SK-N-SH treated with all-trans-retinoic acid at 6 μM for 48 hours (cell line): ENCODE results near the gene AHSP.

ENCODE experiments used
- ATAC-seq: fragments of 200-7000 bp; cut with Tn5 transposase; 3 replicates; pipeline ENCODE4 v1.9.1; 2020; ENCODE audit warnings: mild to moderate bottlenecking, moderate library complexity
- BACH2 ChIP-seq: fragments of 250-450 bp; sonication (Bioruptor Pico); IDR thresholded peaks from 2 replicates; pipeline ENCODE4 v1.9.0; 2021; ENCODE audit warnings: mild to moderate bottlenecking, borderline replicate concordance
- CSDC2 ChIP-seq: fragments of 250-450 bp; sonication (Bioruptor Pico); IDR thresholded peaks from 2 replicates; pipeline ENCODE4 v1.5.0; 2020; ENCODE audit warnings: mild to moderate bottlenecking, moderate library complexity
- ESRRG ChIP-seq: fragments of 250-450 bp; sonication (Bioruptor Pico); IDR thresholded peaks from 2 replicates; pipeline ENCODE4 v1.6.1; 2021; ENCODE audit warnings: mild to moderate bottlenecking
- GLIS3 ChIP-seq: fragments of 250-450 bp; sonication (Bioruptor Pico); IDR thresholded peaks from 2 replicates; pipeline ENCODE4 v1.5.0; 2020; ENCODE audit warnings: mild to moderate bottlenecking, moderate library complexity
- ISL1 ChIP-seq: fragments of 250-450 bp; sonication (Bioruptor Pico); IDR thresholded peaks from 2 replicates; pipeline ENCODE4 v2.1.2; 2022; ENCODE audit warnings: mild to moderate bottlenecking, moderate library complexity
- OSR1 ChIP-seq: fragments of 250-450 bp; sonication (Bioruptor Pico); IDR thresholded peaks from 2 replicates; pipeline ENCODE4 v1.8.0; 2022; ENCODE audit warnings: moderate library complexity, mild to moderate bottlenecking, inconsistent platforms
- POU6F1 ChIP-seq: fragments of 250-450 bp; sonication (Bioruptor Pico); IDR thresholded peaks from 2 replicates; pipeline ENCODE4 v1.8.0; 2021; ENCODE audit warnings: low read depth, mild to moderate bottlenecking, moderate library complexity, borderline replicate concordance
- PPARA ChIP-seq: fragments of 250-450 bp; sonication (Bioruptor Pico); IDR thresholded peaks from 2 replicates; pipeline ENCODE4 v1.5.0; 2020; ENCODE audit warnings: mild to moderate bottlenecking, borderline replicate concordance
- RARB ChIP-seq: fragments of 250-450 bp; sonication (Bioruptor Pico); IDR thresholded peaks from 2 replicates; pipeline ENCODE4 v1.8.0; 2021; ENCODE audit warnings: mild to moderate bottlenecking, moderate library complexity
- SNAI2 ChIP-seq: fragments of 250-450 bp; sonication (Bioruptor Pico); IDR thresholded peaks from 2 replicates; pipeline ENCODE4 v1.5.0; 2020; ENCODE audit warnings: mild to moderate bottlenecking, moderate library complexity
- TCF4 ChIP-seq: fragments of 250-450 bp; sonication (Bioruptor Pico); IDR thresholded peaks from 2 replicates; pipeline ENCODE4 v1.8.0; 2021; ENCODE audit warnings: mild to moderate bottlenecking, moderate library complexity, borderline replicate concordance
- TOX ChIP-seq: fragments of 250-450 bp; sonication (Bioruptor Pico); IDR thresholded peaks from 2 replicates; pipeline ENCODE4 v1.8.0; 2021; ENCODE audit warnings: mild to moderate bottlenecking, moderate library complexity, borderline replicate concordance
- ZC3H10 ChIP-seq: fragments of 250-450 bp; sonication (Bioruptor Pico); IDR thresholded peaks from 2 replicates; pipeline ENCODE4 v1.5.1; 2021; ENCODE audit warnings: mild to moderate bottlenecking, moderate library complexity
- ZFP3 ChIP-seq: fragments of 250-450 bp; sonication (Bioruptor Pico); IDR thresholded peaks from 2 replicates; pipeline ENCODE4 v1.5.0; 2020; ENCODE audit warnings: mild to moderate bottlenecking, moderate library complexity
- ZFP30 ChIP-seq: fragments of 450-650 bp; formaldehyde crosslinking; IDR thresholded peaks from 2 replicates; pipeline ENCODE4 v1.5.0; 2022; ENCODE audit warnings: mild to moderate bottlenecking, moderate library complexity
- ZNF565 ChIP-seq: fragments of 450-650 bp; formaldehyde crosslinking; conservative IDR thresholded peaks from 2 replicates; pipeline ENCODE4 v1.5.0; 2020; ENCODE audit warnings: low read depth, mild to moderate bottlenecking, moderate library complexity
- ZNF70 ChIP-seq: fragments of 450-650 bp; formaldehyde crosslinking; IDR thresholded peaks from 2 replicates; pipeline ENCODE4 v1.5.0; 2020; ENCODE audit warnings: mild to moderate bottlenecking, moderate library complexity
- ZNF8 ChIP-seq: fragments of 450-650 bp; formaldehyde crosslinking; IDR thresholded peaks from 2 replicates; pipeline ENCODE4 v1.5.0; 2020; ENCODE audit warnings: mild to moderate bottlenecking, moderate library complexity
- TF ChIP-seq, protein P1 (sequence below): fragments of 250-450 bp; sonication (Bioruptor Pico); IDR thresholded peaks from 2 replicates; pipeline ENCODE4 v1.8.0; 2020; ENCODE audit warnings: mild to moderate bottlenecking, moderate library complexity, borderline replicate concordance
- TF ChIP-seq, protein P2 (sequence below): fragments of 250-450 bp; sonication (Bioruptor Pico); IDR thresholded peaks from 2 replicates; pipeline ENCODE4 v1.5.0; 2020; ENCODE audit warnings: mild to moderate bottlenecking, moderate library complexity
- TF ChIP-seq, protein P3 (sequence below): fragments of 250-450 bp; sonication (Bioruptor Pico); IDR thresholded peaks from 2 replicates; pipeline ENCODE4 v1.5.1; 2020; ENCODE audit warnings: low read depth, mild to moderate bottlenecking, moderate library complexity
- TF ChIP-seq, protein P4 (sequence below): fragments of 250-450 bp; sonication (Bioruptor Pico); IDR thresholded peaks from 2 replicates; pipeline ENCODE4 v1.5.1; 2021; ENCODE audit warnings: mild to moderate bottlenecking, moderate library complexity

Gene AHSP

GRCh38 chr16:31507929-31508705, 19.6 kb upstream of the AHSP start, which contains the start of gene RUSF1:
Gene RUSF1 (minus strand): TSS chr16:31508391. CDS start chr16:31508373, 18 bp downstream.
- TF ChIP-seq RARB (CRISPR knock-in tag) (no peak), CSDC2 (CRISPR knock-in tag) (0 out of 2 replicates have a peak, but pooled peaks have one; percentile 59)
- TF ChIP-seq, protein P1, sequence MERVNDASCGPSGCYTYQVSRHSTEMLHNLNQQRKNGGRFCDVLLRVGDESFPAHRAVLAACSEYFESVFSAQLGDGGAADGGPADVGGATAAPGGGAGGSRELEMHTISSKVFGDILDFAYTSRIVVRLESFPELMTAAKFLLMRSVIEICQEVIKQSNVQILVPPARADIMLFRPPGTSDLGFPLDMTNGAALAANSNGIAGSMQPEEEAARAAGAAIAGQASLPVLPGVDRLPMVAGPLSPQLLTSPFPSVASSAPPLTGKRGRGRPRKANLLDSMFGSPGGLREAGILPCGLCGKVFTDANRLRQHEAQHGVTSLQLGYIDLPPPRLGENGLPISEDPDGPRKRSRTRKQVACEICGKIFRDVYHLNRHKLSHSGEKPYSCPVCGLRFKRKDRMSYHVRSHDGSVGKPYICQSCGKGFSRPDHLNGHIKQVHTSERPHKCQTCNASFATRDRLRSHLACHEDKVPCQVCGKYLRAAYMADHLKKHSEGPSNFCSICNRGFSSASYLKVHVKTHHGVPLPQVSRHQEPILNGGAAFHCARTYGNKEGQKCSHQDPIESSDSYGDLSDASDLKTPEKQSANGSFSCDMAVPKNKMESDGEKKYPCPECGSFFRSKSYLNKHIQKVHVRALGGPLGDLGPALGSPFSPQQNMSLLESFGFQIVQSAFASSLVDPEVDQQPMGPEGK (CRISPR knock-in tag): peak; percentile 64; the same call in 1 of the 2 replicates

GRCh38 chr16:31508706-31509195, 18.9 kb upstream of the AHSP start:
- TF ChIP-seq TCF4 (CRISPR knock-in tag) (no peak), RARB (CRISPR knock-in tag) (no peak), TOX (CRISPR knock-in tag) (no peak), BACH2 (no peak)
- TF ChIP-seq, protein P2, sequence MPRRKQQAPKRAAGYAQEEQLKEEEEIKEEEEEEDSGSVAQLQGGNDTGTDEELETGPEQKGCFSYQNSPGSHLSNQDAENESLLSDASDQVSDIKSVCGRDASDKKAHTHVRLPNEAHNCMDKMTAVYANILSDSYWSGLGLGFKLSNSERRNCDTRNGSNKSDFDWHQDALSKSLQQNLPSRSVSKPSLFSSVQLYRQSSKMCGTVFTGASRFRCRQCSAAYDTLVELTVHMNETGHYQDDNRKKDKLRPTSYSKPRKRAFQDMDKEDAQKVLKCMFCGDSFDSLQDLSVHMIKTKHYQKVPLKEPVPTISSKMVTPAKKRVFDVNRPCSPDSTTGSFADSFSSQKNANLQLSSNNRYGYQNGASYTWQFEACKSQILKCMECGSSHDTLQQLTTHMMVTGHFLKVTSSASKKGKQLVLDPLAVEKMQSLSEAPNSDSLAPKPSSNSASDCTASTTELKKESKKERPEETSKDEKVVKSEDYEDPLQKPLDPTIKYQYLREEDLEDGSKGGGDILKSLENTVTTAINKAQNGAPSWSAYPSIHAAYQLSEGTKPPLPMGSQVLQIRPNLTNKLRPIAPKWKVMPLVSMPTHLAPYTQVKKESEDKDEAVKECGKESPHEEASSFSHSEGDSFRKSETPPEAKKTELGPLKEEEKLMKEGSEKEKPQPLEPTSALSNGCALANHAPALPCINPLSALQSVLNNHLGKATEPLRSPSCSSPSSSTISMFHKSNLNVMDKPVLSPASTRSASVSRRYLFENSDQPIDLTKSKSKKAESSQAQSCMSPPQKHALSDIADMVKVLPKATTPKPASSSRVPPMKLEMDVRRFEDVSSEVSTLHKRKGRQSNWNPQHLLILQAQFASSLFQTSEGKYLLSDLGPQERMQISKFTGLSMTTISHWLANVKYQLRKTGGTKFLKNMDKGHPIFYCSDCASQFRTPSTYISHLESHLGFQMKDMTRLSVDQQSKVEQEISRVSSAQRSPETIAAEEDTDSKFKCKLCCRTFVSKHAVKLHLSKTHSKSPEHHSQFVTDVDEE (CRISPR knock-in tag): no peak
- peak; percentile 14 for ATAC-seq

More at GRCh38 chr16:31507929-31508705, 19.6 kb upstream of the AHSP start, which contains the start of gene RUSF1:
- ATAC-seq: peak; percentile 94

GRCh38 chr16:31513126-31513525, 14.6 kb upstream of the AHSP start:
- peak; percentile 79 for ATAC-seq
- TF ChIP-seq, protein P3, sequence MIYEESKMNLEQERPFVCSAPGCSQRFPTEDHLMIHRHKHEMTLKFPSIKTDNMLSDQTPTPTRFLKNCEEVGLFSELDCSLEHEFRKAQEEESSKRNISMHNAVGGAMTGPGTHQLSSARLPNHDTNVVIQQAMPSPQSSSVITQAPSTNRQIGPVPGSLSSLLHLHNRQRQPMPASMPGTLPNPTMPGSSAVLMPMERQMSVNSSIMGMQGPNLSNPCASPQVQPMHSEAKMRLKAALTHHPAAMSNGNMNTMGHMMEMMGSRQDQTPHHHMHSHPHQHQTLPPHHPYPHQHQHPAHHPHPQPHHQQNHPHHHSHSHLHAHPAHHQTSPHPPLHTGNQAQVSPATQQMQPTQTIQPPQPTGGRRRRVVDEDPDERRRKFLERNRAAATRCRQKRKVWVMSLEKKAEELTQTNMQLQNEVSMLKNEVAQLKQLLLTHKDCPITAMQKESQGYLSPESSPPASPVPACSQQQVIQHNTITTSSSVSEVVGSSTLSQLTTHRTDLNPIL (CRISPR knock-in tag): no peak
- TF ChIP-seq TOX (CRISPR knock-in tag) (no peak), TCF4 (CRISPR knock-in tag) (no peak), POU6F1 (CRISPR knock-in tag) (no peak), OSR1 (CRISPR knock-in tag) (no peak), PPARA (CRISPR knock-in tag) (no peak), SNAI2 (no peak), ZC3H10 (CRISPR knock-in tag) (no peak), CSDC2 (CRISPR knock-in tag) (no peak), ZFP3 (CRISPR knock-in tag) (no peak), ZNF8 (CRISPR knock-in tag) (no peak), ZNF565 (no peak), ZNF70 (CRISPR knock-in tag) (no peak), ESRRG (CRISPR knock-in tag) (no peak), ISL1 (CRISPR knock-in tag) (no peak), GLIS3 (CRISPR knock-in tag) (no peak), BACH2 (no peak), ZFP30 (CRISPR knock-in tag) (no peak)
- TF ChIP-seq, protein P1 (CRISPR knock-in tag): no peak
- TF ChIP-seq, protein P4, sequence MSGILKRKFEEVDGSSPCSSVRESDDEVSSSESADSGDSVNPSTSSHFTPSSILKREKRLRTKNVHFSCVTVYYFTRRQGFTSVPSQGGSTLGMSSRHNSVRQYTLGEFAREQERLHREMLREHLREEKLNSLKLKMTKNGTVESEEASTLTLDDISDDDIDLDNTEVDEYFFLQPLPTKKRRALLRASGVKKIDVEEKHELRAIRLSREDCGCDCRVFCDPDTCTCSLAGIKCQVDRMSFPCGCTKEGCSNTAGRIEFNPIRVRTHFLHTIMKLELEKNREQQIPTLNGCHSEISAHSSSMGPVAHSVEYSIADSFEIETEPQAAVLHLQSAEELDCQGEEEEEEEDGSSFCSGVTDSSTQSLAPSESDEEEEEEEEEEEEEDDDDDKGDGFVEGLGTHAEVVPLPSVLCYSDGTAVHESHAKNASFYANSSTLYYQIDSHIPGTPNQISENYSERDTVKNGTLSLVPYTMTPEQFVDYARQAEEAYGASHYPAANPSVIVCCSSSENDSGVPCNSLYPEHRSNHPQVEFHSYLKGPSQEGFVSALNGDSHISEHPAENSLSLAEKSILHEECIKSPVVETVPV (CRISPR knock-in tag): no peak
